ENCODE data around the gene SRSF3.

Gene SRSF3

GRCh38 chr6:36618366-36619355, 24.5 kb downstream of the SRSF3 start:
- TF ChIP-seq CTCF (conservative IDR thresholded peaks at IDR 0.05; ENCODE audit: low read length) = no peak
- no peak for DNase-seq (ENCODE audit: low read depth)
- H3K4me3 ChIP-seq (ENCODE audit: low read length) = no peak overlapping the region

GRCh38 chr6:36621371-36621855, 27.3 kb downstream of the SRSF3 start:
- DNase-seq (ENCODE audit: low read depth) = no peak
- H3K4me3 ChIP-seq (ENCODE audit: low read length) = no peak overlapping the region
- TF ChIP-seq CTCF (conservative IDR thresholded peaks at IDR 0.05; ENCODE audit: low read length) = no peak

GRCh38 chr6:36622901-36623546, 28.9 kb downstream of the SRSF3 start:
- TF ChIP-seq CTCF (conservative IDR thresholded peaks at IDR 0.05; ENCODE audit: low read length) = no peak
- DNase-seq (ENCODE audit: low read depth) = no peak
- no peak overlapping the region for H3K4me3 ChIP-seq (ENCODE audit: low read length)

- no peak overlapping the region for H3K4me3 ChIP-seq (ENCODE audit: low read length)
- TF ChIP-seq CTCF (conservative IDR thresholded peaks at IDR 0.05; ENCODE audit: low read length) = peak; percentile 89
- peak; percentile 76 for DNase-seq (ENCODE audit: low read depth)
These were observed 29.6 kb downstream of the SRSF3 start for GRCh38 chr6:36623547-36624459.

GRCh38 chr6:36624461-36625157, 30.4 kb downstream of the SRSF3 start:
- peak overlapping the region; percentile 44 for H3K4me3 ChIP-seq (ENCODE audit: low read length)
- TF ChIP-seq CTCF (conservative IDR thresholded peaks at IDR 0.05; ENCODE audit: low read length) = no peak
- DNase-seq (ENCODE audit: low read depth) = no peak

Measured in AG10803 (cell line).